GM12865 (cell line): ENCODE measurements around the gene KLHL41.
"Not testable (repeated sequence)": the region's sequence is repeated elsewhere in the genome, so short reads cannot be mapped to it uniquely, and the experiment has no call there.

Experiments
- DNase-seq: peaks from one replicate; pipeline ENCODE4 v3.0.0; 2010; ENCODE audit warnings: low read depth
- H3K4me3 ChIP-seq: 2 replicates; pipeline ENCODE4 v1.5.1; 2011; ENCODE audit warnings: mild to moderate bottlenecking, low read depth, low read length, control low read depth
- CTCF ChIP-seq: IDR thresholded peaks from 2 replicates; pipeline ENCODE4 v1.5.1; 2011; ENCODE audit warnings: low read length, control low read depth, low read depth, inconsistent platforms; ENCODE audit not compliant: insufficient read depth; ENCODE audit errors: missing control alignments

Gene KLHL41

GRCh38 chr2:169509955-169510354 is 453 bp downstream of the KLHL41 start:
- H3K4me3 ChIP-seq: no peak overlapping the region
- no peak for TF ChIP-seq CTCF
- DNase-seq: no peak

GRCh38 chr2:169510496-169510895 is 994 bp downstream of the KLHL41 start:
- no peak for TF ChIP-seq CTCF
- no peak for DNase-seq
- no peak overlapping the region for H3K4me3 ChIP-seq

GRCh38 chr2:169511818-169512217 is 2.3 kb downstream of the KLHL41 start:
- H3K4me3 ChIP-seq: no peak overlapping the region
- TF ChIP-seq CTCF: no peak
- DNase-seq: no peak

GRCh38 chr2:169512525-169512924 is 3.0 kb downstream of the KLHL41 start:
- no peak overlapping the region for H3K4me3 ChIP-seq
- TF ChIP-seq CTCF: no peak
- DNase-seq: no peak

GRCh38 chr2:169513094-169513493 is 3.6 kb downstream of the KLHL41 start:
- no peak overlapping the region for H3K4me3 ChIP-seq

GRCh38 chr2:169513926-169514325 is 4.4 kb downstream of the KLHL41 start:
- TF ChIP-seq CTCF: no peak

More at GRCh38 chr2:169513094-169513493, 3.6 kb downstream of the KLHL41 start:
- TF ChIP-seq CTCF: no peak
- DNase-seq: no peak

GRCh38 chr2:169514758-169515157 is 5.3 kb downstream of the KLHL41 start:
- H3K4me3 ChIP-seq, DNase-seq: not testable (repeated sequence)

More at GRCh38 chr2:169513926-169514325, 4.4 kb downstream of the KLHL41 start:
- no peak overlapping the region for H3K4me3 ChIP-seq
- DNase-seq: no peak

GRCh38 chr2:169516488-169516995 is 7.0 kb downstream of the KLHL41 start:
- H3K4me3 ChIP-seq, DNase-seq: not testable (repeated sequence)
